Measurements from ENCODE around the gene MYO5A.

DNA sequence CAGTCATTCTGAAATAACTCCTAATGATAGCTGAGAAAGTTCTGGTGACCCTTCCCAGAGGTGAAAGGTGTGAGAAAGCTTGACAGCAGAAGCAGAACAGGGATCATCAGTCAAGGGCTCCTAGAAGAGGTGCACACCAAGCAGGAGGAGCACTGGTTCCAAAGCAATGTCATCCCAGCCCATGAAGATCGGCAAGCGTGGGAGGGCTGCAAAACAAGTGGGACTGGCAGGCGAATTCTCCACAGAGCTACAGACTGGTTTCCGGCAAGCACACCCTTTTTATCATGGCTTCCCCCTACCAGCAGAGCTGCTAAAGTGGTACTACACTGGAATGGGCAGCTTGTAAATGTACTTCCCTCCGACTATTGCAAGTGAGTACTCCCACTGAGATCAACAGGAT is 170.7 kb downstream of the MYO5A start:
- TF ChIP-seq, protein P1, sequence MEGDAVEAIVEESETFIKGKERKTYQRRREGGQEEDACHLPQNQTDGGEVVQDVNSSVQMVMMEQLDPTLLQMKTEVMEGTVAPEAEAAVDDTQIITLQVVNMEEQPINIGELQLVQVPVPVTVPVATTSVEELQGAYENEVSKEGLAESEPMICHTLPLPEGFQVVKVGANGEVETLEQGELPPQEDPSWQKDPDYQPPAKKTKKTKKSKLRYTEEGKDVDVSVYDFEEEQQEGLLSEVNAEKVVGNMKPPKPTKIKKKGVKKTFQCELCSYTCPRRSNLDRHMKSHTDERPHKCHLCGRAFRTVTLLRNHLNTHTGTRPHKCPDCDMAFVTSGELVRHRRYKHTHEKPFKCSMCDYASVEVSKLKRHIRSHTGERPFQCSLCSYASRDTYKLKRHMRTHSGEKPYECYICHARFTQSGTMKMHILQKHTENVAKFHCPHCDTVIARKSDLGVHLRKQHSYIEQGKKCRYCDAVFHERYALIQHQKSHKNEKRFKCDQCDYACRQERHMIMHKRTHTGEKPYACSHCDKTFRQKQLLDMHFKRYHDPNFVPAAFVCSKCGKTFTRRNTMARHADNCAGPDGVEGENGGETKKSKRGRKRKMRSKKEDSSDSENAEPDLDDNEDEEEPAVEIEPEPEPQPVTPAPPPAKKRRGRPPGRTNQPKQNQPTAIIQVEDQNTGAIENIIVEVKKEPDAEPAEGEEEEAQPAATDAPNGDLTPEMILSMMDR (IDR thresholded peaks at IDR 0.05; ENCODE audit: insufficient read depth, low read length, poor library complexity, severe bottlenecking) = no peak
- TF ChIP-seq EZH2phosphoT487 (conservative IDR thresholded peaks at IDR 0.05; ENCODE audit: low read length) = no peak

All from SU-DHL-6 (cell line).